ENCODE data around the gene PRR16.

DNA sequence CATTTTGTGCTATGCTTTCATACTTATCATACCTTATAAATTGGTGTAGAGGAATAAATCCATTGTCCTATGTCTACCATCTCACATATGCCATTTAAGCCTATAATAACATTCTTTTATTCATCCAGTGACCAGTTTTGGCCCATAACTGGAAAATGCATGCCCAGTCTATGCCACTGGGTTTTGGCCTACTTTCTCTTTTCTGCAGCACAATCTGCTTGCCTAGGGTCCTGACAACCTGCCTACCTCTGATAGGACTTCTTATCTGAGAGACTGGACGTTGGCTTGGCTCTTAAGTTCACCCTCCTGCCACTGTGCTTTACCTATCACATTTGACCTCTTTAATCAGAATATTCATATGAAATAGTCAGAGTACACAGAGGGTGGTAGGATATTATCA is 103.0 kb downstream of the PRR16 start:
- TF ChIP-seq, protein P1, sequence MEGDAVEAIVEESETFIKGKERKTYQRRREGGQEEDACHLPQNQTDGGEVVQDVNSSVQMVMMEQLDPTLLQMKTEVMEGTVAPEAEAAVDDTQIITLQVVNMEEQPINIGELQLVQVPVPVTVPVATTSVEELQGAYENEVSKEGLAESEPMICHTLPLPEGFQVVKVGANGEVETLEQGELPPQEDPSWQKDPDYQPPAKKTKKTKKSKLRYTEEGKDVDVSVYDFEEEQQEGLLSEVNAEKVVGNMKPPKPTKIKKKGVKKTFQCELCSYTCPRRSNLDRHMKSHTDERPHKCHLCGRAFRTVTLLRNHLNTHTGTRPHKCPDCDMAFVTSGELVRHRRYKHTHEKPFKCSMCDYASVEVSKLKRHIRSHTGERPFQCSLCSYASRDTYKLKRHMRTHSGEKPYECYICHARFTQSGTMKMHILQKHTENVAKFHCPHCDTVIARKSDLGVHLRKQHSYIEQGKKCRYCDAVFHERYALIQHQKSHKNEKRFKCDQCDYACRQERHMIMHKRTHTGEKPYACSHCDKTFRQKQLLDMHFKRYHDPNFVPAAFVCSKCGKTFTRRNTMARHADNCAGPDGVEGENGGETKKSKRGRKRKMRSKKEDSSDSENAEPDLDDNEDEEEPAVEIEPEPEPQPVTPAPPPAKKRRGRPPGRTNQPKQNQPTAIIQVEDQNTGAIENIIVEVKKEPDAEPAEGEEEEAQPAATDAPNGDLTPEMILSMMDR (IDR thresholded peaks at IDR 0.05) = no peak
- TF ChIP-seq POLR2A (IDR thresholded peaks at IDR 0.05) = no peak
- TF ChIP-seq POLR2AphosphoS5 (IDR thresholded peaks at IDR 0.05) = no peak
